Nephron (organoid): ENCODE measurements around the gene DNAAF5.

ENCODE experiments used
- H3K27ac Mint-ChIP-seq, 3 experiments: 2 replicates each; pipeline ENCODE4 v1.8.0; 2020; ENCODE audit warnings: mixed read lengths in 3 of 3, mild to moderate bottlenecking in 2 of 3, moderate library complexity in 1 of 3
- H3K27me3 Mint-ChIP-seq: 2 replicates; pipeline ENCODE4 v1.8.0; 2021; ENCODE audit warnings: low read depth, mild to moderate bottlenecking, moderate library complexity, mixed read lengths
- H3K36me3 Mint-ChIP-seq: 2 replicates; pipeline ENCODE4 v1.8.0; 2020; ENCODE audit warnings: low read depth, mixed read lengths
- H3K4me1 Mint-ChIP-seq: 2 replicates; pipeline ENCODE4 v1.8.0; 2020; ENCODE audit warnings: mixed read lengths
- H3K4me3 Mint-ChIP-seq, 3 experiments: 2 replicates each; pipeline ENCODE4 v1.8.0; 2020; ENCODE audit warnings: mild to moderate bottlenecking in 3 of 3, mixed read lengths in 3 of 3, moderate library complexity in 2 of 3
- H3K9me3 Mint-ChIP-seq: 2 replicates; pipeline ENCODE4 v1.8.0; 2020; ENCODE audit warnings: mixed read lengths
- CTCF ChIP-seq, 3 experiments: fragments of 200-600 bp; sonication (generic); IDR thresholded peaks; one replicate each; pipeline ENCODE4 v1.5.0; 2021; ENCODE audit warnings: antibody characterized with exemption in 3 of 3; ENCODE audit not compliant: unreplicated experiment in 3 of 3

DNAAF5 gene

GRCh38 chr7:726084-726853 is at the start of gene DNAAF5:
Gene DNAAF5 (plus strand): TSS chr7:726699. CDS start chr7:726721, 22 bp downstream.
- Mint-ChIP-seq H3K4me3 (peak within 1 kb of the TSS; percentile 82 to 90 (median 84)), H3K27ac (peak within 1 kb of the TSS; percentile 51 to 73 (median 72)), H3K9me3 (peaks cover 35% of the 10 kb centered on the region), H3K27me3 (no peaks in the 10 kb centered on the region), H3K36me3 (peaks cover 56% of the 10 kb centered on the region), H3K4me1 (peaks cover 23% of the 10 kb centered on the region)
- TF ChIP-seq CTCF (IDR thresholded peaks at IDR 0.05; ENCODE audit: unreplicated experiment in 3 of 3), result no peak

GRCh38 chr7:676972-677385 is 49.5 kb upstream of the DNAAF5 start:
- Mint-ChIP-seq H3K27ac (no peak overlapping the region), H3K36me3 (peaks cover 59% of the 10 kb centered on the region), H3K9me3 (peaks cover 5% of the 10 kb centered on the region), H3K4me3 (no peak overlapping the region), H3K4me1 (peaks cover 9% of the 10 kb centered on the region), H3K27me3 (peaks cover 4% of the 10 kb centered on the region)
- no peak for TF ChIP-seq CTCF (IDR thresholded peaks at IDR 0.05; ENCODE audit: unreplicated experiment in 3 of 3)

GRCh38 chr7:680411-681127 is 45.9 kb upstream of the DNAAF5 start:
- no peak for TF ChIP-seq CTCF (IDR thresholded peaks at IDR 0.05; ENCODE audit: unreplicated experiment in 3 of 3)
- peaks cover 15% of the 10 kb centered on the region for H3K9me3 Mint-ChIP-seq
- H3K4me1 Mint-ChIP-seq, result no peaks in the 10 kb centered on the region
- peaks cover 61% of the 10 kb centered on the region for H3K36me3 Mint-ChIP-seq
- H3K4me3 Mint-ChIP-seq, result no peak overlapping the region
- H3K27ac Mint-ChIP-seq, result no peak overlapping the region
- no peaks in the 10 kb centered on the region for H3K27me3 Mint-ChIP-seq

- Mint-ChIP-seq H3K4me1 (no peaks in the 10 kb centered on the region), H3K27ac (no peak overlapping the region)
- no peak for TF ChIP-seq CTCF (IDR thresholded peaks at IDR 0.05; ENCODE audit: unreplicated experiment in 3 of 3)
These were observed 44.8 kb upstream of the DNAAF5 start for GRCh38 chr7:681551-682307.

GRCh38 chr7:682810-683209 is 43.7 kb upstream of the DNAAF5 start:
- Mint-ChIP-seq H3K4me3 (no peak overlapping the region), H3K36me3 (peaks cover 70% of the 10 kb centered on the region), H3K27me3 (no peaks in the 10 kb centered on the region), H3K9me3 (peaks cover 35% of the 10 kb centered on the region), H3K4me1 (no peaks in the 10 kb centered on the region), H3K27ac (no peak overlapping the region)
- no peak for TF ChIP-seq CTCF (IDR thresholded peaks at IDR 0.05; ENCODE audit: unreplicated experiment in 3 of 3)

More at GRCh38 chr7:681551-682307, 44.8 kb upstream of the DNAAF5 start:
- no peak overlapping the region for H3K4me3 Mint-ChIP-seq
- no peaks in the 10 kb centered on the region for H3K27me3 Mint-ChIP-seq
- H3K36me3 Mint-ChIP-seq, result peaks cover 66% of the 10 kb centered on the region
- H3K9me3 Mint-ChIP-seq, result peaks cover 25% of the 10 kb centered on the region
